ENCODE measurements around the gene TGM1. TPM values are rescaled to one million over a fixed set of nuclear protein-coding genes. Genes with fewer than 3 reads are reported as not detected.
A peak's percentile ranks its signal among the peaks of the same experiment; 100 is the strongest.

Gene TGM1
- total RNA-seq, 4 donors from 2014 or later = 1.2 to 11.3 (median 5.9) TPM

DNA sequence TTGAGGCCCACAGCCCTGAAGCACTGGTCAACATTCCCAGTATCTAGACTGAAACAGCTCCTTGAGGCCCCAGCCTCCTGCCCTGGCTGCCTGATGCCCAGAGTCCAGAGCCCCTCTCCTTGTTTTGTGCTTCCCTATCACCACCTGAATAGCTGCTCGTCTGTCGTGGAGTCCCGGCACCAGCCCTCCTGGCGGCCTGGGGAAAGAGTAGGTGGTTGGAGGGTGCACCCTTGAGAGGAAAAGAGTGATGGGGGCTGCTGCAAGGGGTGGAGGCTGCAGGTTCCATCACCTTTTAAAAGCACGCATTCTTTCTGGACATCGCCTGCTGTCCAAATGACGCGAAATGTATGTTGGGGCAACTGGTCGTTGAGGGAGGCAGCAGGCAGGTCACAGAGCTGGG lies 5.2 kb upstream of the TGM1 start:
- Histone ChIP-seq H3K27me3 (no peaks in the 10 kb centered on the region), H3K4me1 (peaks cover 0 to 9% (median 5%) of the 10 kb centered on the region in 4 donors), H3K27ac (no peak overlapping the region), H3K36me3 (peaks cover 0 to 39% (median 0%) of the 10 kb centered on the region in 3 donors), H3K4me3 (no peak overlapping the region), H3K9me3 (no peaks in the 10 kb centered on the region)
- no peak for DNase-seq
- no peak for TF ChIP-seq POLR2A (IDR thresholded peaks at IDR 0.05)
- TF ChIP-seq, protein P1, sequence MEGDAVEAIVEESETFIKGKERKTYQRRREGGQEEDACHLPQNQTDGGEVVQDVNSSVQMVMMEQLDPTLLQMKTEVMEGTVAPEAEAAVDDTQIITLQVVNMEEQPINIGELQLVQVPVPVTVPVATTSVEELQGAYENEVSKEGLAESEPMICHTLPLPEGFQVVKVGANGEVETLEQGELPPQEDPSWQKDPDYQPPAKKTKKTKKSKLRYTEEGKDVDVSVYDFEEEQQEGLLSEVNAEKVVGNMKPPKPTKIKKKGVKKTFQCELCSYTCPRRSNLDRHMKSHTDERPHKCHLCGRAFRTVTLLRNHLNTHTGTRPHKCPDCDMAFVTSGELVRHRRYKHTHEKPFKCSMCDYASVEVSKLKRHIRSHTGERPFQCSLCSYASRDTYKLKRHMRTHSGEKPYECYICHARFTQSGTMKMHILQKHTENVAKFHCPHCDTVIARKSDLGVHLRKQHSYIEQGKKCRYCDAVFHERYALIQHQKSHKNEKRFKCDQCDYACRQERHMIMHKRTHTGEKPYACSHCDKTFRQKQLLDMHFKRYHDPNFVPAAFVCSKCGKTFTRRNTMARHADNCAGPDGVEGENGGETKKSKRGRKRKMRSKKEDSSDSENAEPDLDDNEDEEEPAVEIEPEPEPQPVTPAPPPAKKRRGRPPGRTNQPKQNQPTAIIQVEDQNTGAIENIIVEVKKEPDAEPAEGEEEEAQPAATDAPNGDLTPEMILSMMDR (IDR thresholded peaks at IDR 0.05) = no peak

DNA sequence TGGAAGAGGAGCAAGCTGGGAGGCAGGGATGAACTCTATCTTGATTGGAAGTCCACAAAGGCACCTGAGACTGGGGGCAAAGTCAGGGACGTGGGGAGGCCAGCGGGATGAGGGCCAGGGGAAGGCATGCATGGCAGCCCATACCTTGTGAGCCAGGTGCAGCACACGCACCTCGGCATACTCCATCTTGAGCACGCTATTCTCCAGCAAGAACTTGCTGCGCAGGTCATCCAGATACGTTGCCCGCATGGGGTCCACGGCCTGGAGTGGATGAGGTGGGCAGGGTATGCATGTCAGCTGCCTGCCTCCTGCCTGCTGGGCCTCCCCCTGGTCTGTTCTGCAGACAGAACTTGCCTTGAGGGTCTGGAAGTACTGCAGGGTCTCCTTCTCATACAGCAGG lies 4.5 kb upstream of the TGM1 start:
- Histone ChIP-seq H3K27me3 (no peaks in the 10 kb centered on the region), H3K36me3 (peaks cover 0 to 39% (median 0%) of the 10 kb centered on the region in 3 donors), H3K27ac (no peak overlapping the region), H3K4me1 (peaks cover 0 to 9% (median 5%) of the 10 kb centered on the region in 4 donors), H3K4me3 (no peak overlapping the region), H3K9me3 (no peaks in the 10 kb centered on the region)
- DNase-seq = no peak
- TF ChIP-seq, protein P1 (IDR thresholded peaks at IDR 0.05) = no peak
- no peak for TF ChIP-seq POLR2A (IDR thresholded peaks at IDR 0.05)

DNA sequence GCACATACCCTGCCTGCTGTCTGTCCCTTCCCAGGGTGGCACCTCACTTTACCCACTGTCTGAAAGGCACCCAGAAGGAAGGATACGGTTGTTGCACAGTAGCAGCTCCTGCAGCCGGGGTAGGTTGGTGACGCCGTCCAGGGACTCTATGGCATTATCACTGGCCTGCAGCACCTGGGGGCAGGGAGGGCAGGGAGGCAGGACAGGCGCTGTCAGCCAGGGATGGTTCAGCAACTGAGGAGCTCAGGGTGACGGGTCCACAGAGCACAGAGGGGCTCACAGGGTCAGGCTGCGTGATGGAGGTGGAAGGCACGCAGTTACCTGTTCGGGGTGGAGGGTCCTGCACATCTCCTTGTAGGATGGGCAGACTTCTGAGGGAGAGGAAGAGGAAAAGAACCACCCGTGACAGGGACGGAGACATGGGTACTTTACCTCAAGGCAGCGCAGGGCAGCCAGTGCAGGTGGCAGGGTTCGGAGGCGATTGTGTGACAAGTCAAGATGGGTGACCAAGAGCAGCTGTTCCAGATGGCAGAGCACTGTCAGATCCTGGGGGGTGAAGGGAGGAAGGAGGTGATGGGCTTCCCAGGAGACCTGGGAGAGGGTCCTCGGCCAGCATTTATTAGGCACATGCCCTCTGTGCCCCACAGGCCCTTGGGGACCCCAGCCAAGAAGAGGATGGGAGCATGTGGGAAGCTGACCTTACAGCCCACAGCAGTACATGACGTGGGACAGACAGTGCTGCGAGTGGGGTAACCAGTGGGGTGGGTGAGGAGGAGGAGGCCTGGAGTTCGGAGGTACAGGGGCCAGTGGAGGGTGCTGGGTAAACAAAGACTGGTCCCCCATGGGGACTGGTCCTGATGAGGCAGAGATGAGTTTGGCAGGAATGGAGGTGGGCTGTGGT lies 3.6 kb upstream of the TGM1 start:
- TF ChIP-seq, protein P1 (IDR thresholded peaks at IDR 0.05) = no peak
- no peak for TF ChIP-seq POLR2A (IDR thresholded peaks at IDR 0.05)

DNA sequence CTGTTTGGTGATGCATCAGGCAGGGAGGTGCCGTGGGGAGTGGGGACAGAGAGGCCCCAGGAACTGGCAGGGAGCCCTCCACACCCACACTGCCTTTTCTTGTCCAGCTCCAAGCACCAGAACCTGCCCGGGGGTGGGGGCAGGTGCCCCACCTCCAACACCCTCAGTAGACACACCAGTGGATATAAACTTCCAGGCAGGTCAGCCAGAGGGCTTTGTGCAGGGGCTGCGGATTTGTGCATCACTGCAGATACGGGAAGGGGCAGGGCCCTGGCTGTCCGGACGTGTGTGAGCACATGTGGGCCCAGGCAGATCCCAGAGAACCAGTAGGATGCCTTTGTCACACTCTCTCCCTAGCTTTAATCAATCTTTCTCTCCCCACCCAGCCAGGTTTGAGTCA lies 1.3 kb upstream of the TGM1 start:
- H3K27ac ChIP-seq = no peak overlapping the region
- TF ChIP-seq, protein P1 (IDR thresholded peaks at IDR 0.05) = no peak
- TF ChIP-seq POLR2A (IDR thresholded peaks at IDR 0.05) = no peak
- H3K36me3 ChIP-seq = peaks cover 0 to 35% (median 0%) of the 10 kb centered on the region in 3 donors
- no peaks in the 10 kb centered on the region for H3K27me3 ChIP-seq
- no peaks in the 10 kb centered on the region for H3K4me1 ChIP-seq
- no peak for DNase-seq
- H3K4me3 ChIP-seq = no peak overlapping the region
- no peaks in the 10 kb centered on the region for H3K9me3 ChIP-seq

More for the DNA sequence above, 3.6 kb upstream of the TGM1 start:
- Histone ChIP-seq H3K36me3 (peaks cover 0 to 39% (median 0%) of the 10 kb centered on the region in 3 donors), H3K4me1 (peaks cover 0 to 5% (median 2%) of the 10 kb centered on the region in 4 donors), H3K4me3 (no peak overlapping the region), H3K9me3 (no peaks in the 10 kb centered on the region), H3K27me3 (no peaks in the 10 kb centered on the region), H3K27ac (no peak overlapping the region)
- DNase-seq = no peak

DNA sequence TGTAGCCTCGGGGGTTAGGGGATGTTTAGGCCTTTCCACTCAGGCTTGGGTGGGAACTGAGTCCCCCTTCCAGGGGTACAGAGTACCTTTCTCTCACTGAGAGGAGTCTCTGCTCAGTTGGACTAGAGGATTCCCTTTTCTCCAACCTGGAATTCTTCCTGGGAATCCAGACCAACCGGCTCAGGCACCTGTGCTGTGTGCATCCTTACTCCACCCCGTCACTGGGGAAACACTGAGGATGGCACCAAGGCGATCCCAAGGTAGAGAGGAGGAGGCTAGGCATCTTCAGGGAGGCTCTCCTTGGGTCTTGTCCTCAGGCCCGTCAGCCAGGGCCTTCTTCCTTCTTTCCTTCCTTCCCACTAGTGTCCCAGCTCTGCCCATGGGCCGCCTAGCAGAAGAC lies 871 bp upstream of the TGM1 start:
- H3K36me3 ChIP-seq = peaks cover 0 to 32% (median 0%) of the 10 kb centered on the region in 3 donors
- no peak overlapping the region for H3K27ac ChIP-seq
- no peaks in the 10 kb centered on the region for H3K9me3 ChIP-seq
- TF ChIP-seq, protein P1 (IDR thresholded peaks at IDR 0.05) = no peak
- TF ChIP-seq POLR2A (IDR thresholded peaks at IDR 0.05) = no peak
- no peaks in the 10 kb centered on the region for H3K4me1 ChIP-seq
- peak in 1 of 3 donors; percentile 25 for DNase-seq
- H3K4me3 ChIP-seq = no peak overlapping the region
- no peaks in the 10 kb centered on the region for H3K27me3 ChIP-seq

Data from Peyer's patch (tissue), 4 donors.